Femur (tissue), 1 donor: ENCODE measurements around the gene CEP350.

ENCODE experiments used
- DNase-seq: peaks from one replicate; pipeline ENCODE4 v3.0.0-alpha.2; 2017

CEP350 gene

GRCh38 chr1:179954493-179955286 lies at the start of gene CEP350:
Gene CEP350 (plus strand): TSS chr1:179954810. CDS start chr1:179986182, 31,372 bp downstream.
- DNase-seq, result peak; percentile 99

- no peak for DNase-seq
These were observed 43.7 kb upstream of the CEP350 start for GRCh38 chr1:179910934-179911333.

GRCh38 chr1:179911812-179912211 lies 42.8 kb upstream of the CEP350 start:
- no peak for DNase-seq

GRCh38 chr1:179917601-179918429 lies 36.8 kb upstream of the CEP350 start:
- no peak for DNase-seq

GRCh38 chr1:179921472-179921871 lies 33.1 kb upstream of the CEP350 start:
- no peak for DNase-seq

GRCh38 chr1:179921981-179922872 lies 32.4 kb upstream of the CEP350 start:
- no peak for DNase-seq

GRCh38 chr1:179923029-179923428 lies 31.6 kb upstream of the CEP350 start:
- DNase-seq, result no peak

- no peak for DNase-seq
These were observed 30.3 kb upstream of the CEP350 start for GRCh38 chr1:179924268-179924667.

- no peak for DNase-seq
These were observed 29.3 kb upstream of the CEP350 start for GRCh38 chr1:179925302-179925701.

- no peak for DNase-seq
These were observed 28.4 kb upstream of the CEP350 start for GRCh38 chr1:179925922-179926849.

- no peak for DNase-seq
These were observed 27.8 kb upstream of the CEP350 start for GRCh38 chr1:179926850-179927205.

- no peak for DNase-seq
These were observed 24.4 kb upstream of the CEP350 start for GRCh38 chr1:179929955-179930798.

- DNase-seq, result no peak
These were observed 23.7 kb upstream of the CEP350 start for GRCh38 chr1:179930867-179931266.

GRCh38 chr1:179933219-179933618 lies 21.4 kb upstream of the CEP350 start:
- DNase-seq, result no peak

- DNase-seq, result no peak
These were observed 18.6 kb upstream of the CEP350 start for GRCh38 chr1:179935909-179936496.

- DNase-seq, result no peak
These were observed 16.8 kb upstream of the CEP350 start for GRCh38 chr1:179937668-179938254.

GRCh38 chr1:179938752-179939151 lies 15.9 kb upstream of the CEP350 start:
- no peak for DNase-seq

GRCh38 chr1:179939941-179940340 lies 14.7 kb upstream of the CEP350 start:
- DNase-seq, result no peak

- DNase-seq, result no peak
These were observed 13.2 kb upstream of the CEP350 start for GRCh38 chr1:179941454-179941853.

- no peak for DNase-seq
These were observed 4.0 kb upstream of the CEP350 start for GRCh38 chr1:179950651-179951050.
